ENCODE data around the gene WBP2. TPM values are rescaled to one million over a fixed set of nuclear protein-coding genes. Genes with fewer than 3 reads are reported as not detected.

The WBP2 gene
- total and polyA plus RNA-seq, 9 of the 15 experiments (the other 6 are each of a cell fraction or from before 2014, with no cell fraction given), result 2.2 to 74.3 (median 20.0) TPM

GRCh38 chr17:75848523-75849278 is 6.4 kb downstream of the WBP2 start (continued):
- TF ChIP-seq CTCF (IDR thresholded peaks at IDR 0.05 in 2 of 3, conservative IDR thresholded peaks at IDR 0.05 in 1 of 3; ENCODE audit: insufficient read depth in 2 of 3, low read depth in 1 of 3, low read length in 3 of 3) (peak; percentile 78 to 90 (median 81)), IRF9 (tag; IDR thresholded peaks at IDR 0.05) (no peak), ETV1 (tag; conservative IDR thresholded peaks at IDR 0.05; ENCODE audit: low read depth) (0 out of 2 replicates have a peak, but pooled peaks have one; percentile 12), XRCC5 (IDR thresholded peaks at IDR 0.05; ENCODE audit: low read depth, low read length) (0 out of 2 replicates have a peak, but pooled peaks have one; percentile 80), USF1 (CRISPR knock-in tag; IDR thresholded peaks at IDR 0.05) (0 out of 2 replicates have a peak, but pooled peaks have one; percentile 25), ZBTB43 (CRISPR knock-in tag; IDR thresholded peaks at IDR 0.05) (no peak), TCFL5 (CRISPR knock-in tag; conservative IDR thresholded peaks at IDR 0.05) (no peak), ZEB2 (IDR thresholded peaks at IDR 0.05) (peak; percentile 60; the same call in 1 of the 2 replicates), NELFE (IDR thresholded peaks at IDR 0.05; ENCODE audit: insufficient read depth, insufficient read length) (no peak), IRF2 (CRISPR knock-in tag; IDR thresholded peaks at IDR 0.05) (no peak), GATAD2B (IDR thresholded peaks at IDR 0.05; ENCODE audit: borderline replicate concordance) (no peak), SAFB (IDR thresholded peaks at IDR 0.05; ENCODE audit: borderline replicate concordance, low read depth, low read length) (no peak), FOXJ2 (tag; IDR thresholded peaks at IDR 0.05) (no peak), ZNF347 (CRISPR knock-in tag; IDR thresholded peaks at IDR 0.05; ENCODE audit: low read depth) (no peak), FOXA3 (CRISPR knock-in tag; conservative IDR thresholded peaks at IDR 0.05 in 1 of 2, IDR thresholded peaks at IDR 0.05 in 1 of 2) (no peak), THAP7 (CRISPR knock-in tag; IDR thresholded peaks at IDR 0.05) (no peak), MAFG (tag; conservative IDR thresholded peaks at IDR 0.05) (no peak), U2AF2 (optimal IDR thresholded peaks at IDR 0.05; ENCODE audit: low read depth, low read length) (no peak), SMC3 (conservative IDR thresholded peaks at IDR 0.05; ENCODE audit: insufficient read depth, low read depth, low read length) (peak; percentile 32; the same call in 1 of the 2 replicates)

Measured in K562 (cell line).